H9 (cell line): ENCODE results near the gene SLC35F5. TPM values are rescaled to one million over a fixed set of nuclear protein-coding genes. Genes with fewer than 3 reads are reported as not detected.

ENCODE experiments used
- DNase-seq: peaks from one replicate; pipeline ENCODE4 v3.0.0-alpha.2; 2017
- H2AFZ ChIP-seq: one replicate; pipeline ENCODE4 v1.6.1; 2013; ENCODE audit warnings: mild to moderate bottlenecking, low read length, control low read depth, moderate library complexity
- H2AK5ac ChIP-seq: 2 replicates; pipeline ENCODE4 v1.6.1; 2013; ENCODE audit warnings: low read length, control low read depth, mixed read lengths; ENCODE audit not compliant: insufficient read length
- H2BK120ac ChIP-seq: one replicate; pipeline ENCODE4 v1.6.1; 2013; ENCODE audit warnings: low read depth, mild to moderate bottlenecking, low read length, control low read depth, inconsistent platforms; ENCODE audit not compliant: poor library complexity, severe bottlenecking
- H2BK12ac ChIP-seq: 2 replicates; pipeline ENCODE4 v1.6.1; 2013; ENCODE audit warnings: low read length, control low read depth, mixed read lengths, low read depth; ENCODE audit not compliant: insufficient read length
- H2BK15ac ChIP-seq: 2 replicates; pipeline ENCODE4 v1.6.1; 2013; ENCODE audit warnings: low read depth, low read length, control low read depth
- H2BK20ac ChIP-seq: one replicate; pipeline ENCODE4 v1.6.1; 2013; ENCODE audit warnings: low read depth, mild to moderate bottlenecking, low read length, control low read depth, inconsistent platforms; ENCODE audit not compliant: poor library complexity, severe bottlenecking
- H2BK5ac ChIP-seq: 2 replicates; pipeline ENCODE4 v1.6.1; 2013; ENCODE audit warnings: low read length, control low read depth, mixed read lengths; ENCODE audit not compliant: insufficient read length
- H3K14ac ChIP-seq: 2 replicates; pipeline ENCODE4 v1.6.1; 2013; ENCODE audit warnings: low read length, control low read depth; ENCODE audit not compliant: insufficient read depth
- H3K18ac ChIP-seq: 2 replicates; pipeline ENCODE4 v1.6.1; 2013; ENCODE audit warnings: low read depth, mild to moderate bottlenecking, mixed read lengths, low read length, control low read depth; ENCODE audit not compliant: insufficient read length
- H3K23ac ChIP-seq: 2 replicates; pipeline ENCODE4 v1.6.1; 2013; ENCODE audit warnings: low read length, control low read depth, mixed read lengths, low read depth; ENCODE audit not compliant: insufficient read length
- H3K23me2 ChIP-seq: 2 replicates; pipeline ENCODE4 v1.6.1; 2013; ENCODE audit warnings: low read depth, mild to moderate bottlenecking, mixed read lengths, low read length, control low read depth; ENCODE audit not compliant: insufficient read length, poor library complexity, severe bottlenecking
- H3K27ac ChIP-seq: 2 replicates; pipeline ENCODE4 v1.5.1; 2013; ENCODE audit warnings: low read length, control low read depth, mixed read lengths, low read depth; ENCODE audit not compliant: insufficient read length
- H3K27me3 ChIP-seq: 2 replicates; pipeline ENCODE4 v1.6.1; 2013; ENCODE audit warnings: low read length, control low read depth, inconsistent platforms; ENCODE audit not compliant: insufficient read depth
- H3K4ac ChIP-seq: 2 replicates; pipeline ENCODE4 v1.6.1; 2013; ENCODE audit warnings: low read depth, mild to moderate bottlenecking, control low read depth, inconsistent platforms, low read length, moderate library complexity
- H3K4me1 ChIP-seq: 2 replicates; pipeline ENCODE4 v1.6.1; 2013; ENCODE audit warnings: low read length, control low read depth, inconsistent platforms; ENCODE audit not compliant: insufficient read depth
- H3K4me2 ChIP-seq: 2 replicates; pipeline ENCODE4 v1.6.1; 2013; ENCODE audit warnings: low read length, control low read depth, mixed read lengths; ENCODE audit not compliant: insufficient read length, insufficient read depth
- H3K56ac ChIP-seq: 2 replicates; pipeline ENCODE4 v1.6.1; 2013; ENCODE audit warnings: low read depth, mild to moderate bottlenecking, mixed read lengths, low read length, control low read depth; ENCODE audit not compliant: insufficient read length
- H3K79me1 ChIP-seq: 2 replicates; pipeline ENCODE4 v1.6.1; 2013; ENCODE audit warnings: low read depth, mild to moderate bottlenecking, moderate library complexity, low read length, control low read depth, inconsistent platforms; ENCODE audit not compliant: insufficient read depth, poor library complexity, severe bottlenecking
- H3K79me2 ChIP-seq: 2 replicates; pipeline ENCODE4 v1.6.1; 2013; ENCODE audit warnings: low read length, control low read depth, inconsistent platforms; ENCODE audit not compliant: insufficient read depth
- H3K9ac ChIP-seq: 2 replicates; pipeline ENCODE4 v1.6.1; 2013; ENCODE audit warnings: low read length, control low read depth, mixed read lengths; ENCODE audit not compliant: insufficient read length; ENCODE audit errors: extremely low read depth
- H3K9me3 ChIP-seq: one replicate; pipeline ENCODE4 v1.6.1; 2013; ENCODE audit warnings: low read depth, low read length, inconsistent platforms; ENCODE audit not compliant: control insufficient read depth
- H3T11ph ChIP-seq: one replicate; pipeline ENCODE4 v1.6.1; 2013; ENCODE audit warnings: mild to moderate bottlenecking, low read length, control low read depth, inconsistent platforms
- H4K20me1 ChIP-seq: one replicate; pipeline ENCODE4 v1.6.1; 2013; ENCODE audit not compliant: control insufficient read depth, insufficient read length, insufficient read depth
- H4K5ac ChIP-seq: 2 replicates; pipeline ENCODE4 v1.6.1; 2013; ENCODE audit warnings: low read depth, mild to moderate bottlenecking, mixed read lengths, low read length, control low read depth; ENCODE audit not compliant: insufficient read length
- H4K8ac ChIP-seq: replicated peaks from 2 replicates; pipeline ENCODE4 v1.6.1; 2013; ENCODE audit warnings: low read length, control low read depth, mixed read lengths, low read depth; ENCODE audit not compliant: insufficient read length
- H4K91ac ChIP-seq: 2 replicates; pipeline ENCODE4 v1.6.1; 2013; ENCODE audit warnings: low read depth, mild to moderate bottlenecking, moderate library complexity, mixed read lengths, low read length, control low read depth; ENCODE audit not compliant: insufficient read length
- H3K27ac Mint-ChIP-seq, 3 experiments: 2 replicates in 2 of 3; 3 replicates in 1 of 3; pipeline ENCODE4 v1.8.0; 2020 to 2021; ENCODE audit warnings: mixed read lengths in 3 of 3, mild to moderate bottlenecking in 1 of 3, moderate library complexity in 1 of 3
- H3K27me3 Mint-ChIP-seq: 2 replicates; pipeline ENCODE4 v1.8.0; 2021; ENCODE audit warnings: low read depth, mild to moderate bottlenecking, moderate library complexity, mixed read lengths
- H3K36me3 Mint-ChIP-seq, 3 experiments: 2 replicates in 2 of 3; 3 replicates in 1 of 3; pipeline ENCODE4 v1.8.0; 2020 to 2021; ENCODE audit warnings: low read depth in 3 of 3, mixed read lengths in 3 of 3; ENCODE audit not compliant: insufficient read depth in 1 of 3
- H3K4me1 Mint-ChIP-seq, 2 experiments: 2 replicates each; pipeline ENCODE4 v1.8.0; 2020; ENCODE audit warnings: mixed read lengths in 2 of 2
- H3K4me3 Mint-ChIP-seq, 2 experiments: 2 replicates in 1 of 2; 3 replicates in 1 of 2; pipeline ENCODE4 v1.8.0; 2020 to 2021; ENCODE audit warnings: mild to moderate bottlenecking in 2 of 2, mixed read lengths in 2 of 2, moderate library complexity in 1 of 2
- H3K9me3 Mint-ChIP-seq, 2 experiments: 2 replicates in 1 of 2; 3 replicates in 1 of 2; pipeline ENCODE4 v1.8.0; 2020; ENCODE audit warnings: mild to moderate bottlenecking in 2 of 2, mixed read lengths in 2 of 2, moderate library complexity in 1 of 2
- CTCF ChIP-seq: fragments of 200-600 bp; sonication (generic); conservative IDR thresholded peaks from 3 replicates; pipeline ENCODE4 v1.8.0; 2021; ENCODE audit warnings: antibody characterized with exemption, mild to moderate bottlenecking
- WGBS: extraction: QIAGEN DNeasy Blood & Tissue Kit; methylation state at CpG from one replicate; pipeline ENCODE4 v1.1.7; 2013; ENCODE audit warnings: missing lambda C conversion rate, low lambda C conversion rate, mixed read lengths; ENCODE audit not compliant: insufficient read length; ENCODE audit errors: extremely low coverage; 5-methylcytosine and 5-hydroxymethylcytosine counted together
- total RNA-seq: library from RNA; stranded (reverse); gene quantifications from 2 replicates; pipeline ENCODE4 v1.2.1, GENCODE V29; 2021

SLC35F5 gene
- total RNA-seq, 1 experiment from 2014 or later: 31.3 TPM

GRCh38 chr2:113734185-113734584 lies 22.3 kb downstream of the SLC35F5 start:
- no peak overlapping the region for H2AFZ ChIP-seq
- H3K9ac ChIP-seq: no peak overlapping the region
- no peaks in the 10 kb centered on the region for H3K27me3 ChIP-seq
- H3K27me3 Mint-ChIP-seq: no peaks in the 10 kb centered on the region
- no peak overlapping the region for H3K14ac ChIP-seq
- no CpG with 5 or more reads among the region's 1 CpG for WGBS
- no peaks in the 10 kb centered on the region for H3K9me3 Mint-ChIP-seq
- H3K27ac ChIP-seq: no peak overlapping the region
- no peaks in the 10 kb centered on the region for H3K9me3 ChIP-seq
- H3K18ac ChIP-seq: no peak overlapping the region
- no peaks in the 10 kb centered on the region for H3K79me1 ChIP-seq
- no peak overlapping the region for H3K4ac ChIP-seq
- DNase-seq: no peak
- H2AK5ac ChIP-seq: no peak overlapping the region
- H4K5ac ChIP-seq: no peak overlapping the region
- TF ChIP-seq CTCF: no peak
- H3K4me2 ChIP-seq: no peak overlapping the region
- H2BK120ac ChIP-seq: no peak overlapping the region
- H4K8ac ChIP-seq: no peak overlapping the region
- H2BK15ac ChIP-seq: no peak overlapping the region
- H4K91ac ChIP-seq: no peak overlapping the region
- H4K20me1 ChIP-seq: no peaks in the 10 kb centered on the region
- H2BK12ac ChIP-seq: no peak overlapping the region
- H3K4me3 Mint-ChIP-seq: no peak overlapping the region
- H3K4me1 ChIP-seq: no peaks in the 10 kb centered on the region
- no peak overlapping the region for H3K23ac ChIP-seq
- no peaks in the 10 kb centered on the region for H3K79me2 ChIP-seq
- H3K27ac Mint-ChIP-seq: no peak overlapping the region
- no peak overlapping the region for H2BK5ac ChIP-seq
- H3K36me3 Mint-ChIP-seq: peaks cover 0 to 14% (median 12%) of the 10 kb centered on the region in 3 experiments; a peak in 4 of 7 replicates
- no peak overlapping the region for H3K56ac ChIP-seq
- H3T11ph ChIP-seq: no peak overlapping the region
- H2BK20ac ChIP-seq: no peak overlapping the region
- H3K4me1 Mint-ChIP-seq: no peaks in the 10 kb centered on the region
- no peaks in the 10 kb centered on the region for H3K23me2 ChIP-seq
